Peyer's patch (tissue), 4 donors: ENCODE data around the gene SELENOP. TPM values are rescaled to one million over a fixed set of nuclear protein-coding genes. Genes with fewer than 3 reads are reported as not detected.

Experiments
- DNase-seq, 3 donors: peaks; one replicate each; pipeline ENCODE4 v3.0.0-alpha.2; 2017 to 2019
- H3K27ac ChIP-seq, 4 donors: fragments of 200-600 bp; sonication (generic); one replicate each; pipeline ENCODE4 v1.5.1; 2016 to 2019
- H3K27me3 ChIP-seq, 2 donors: fragments of 200-600 bp; sonication (generic); one replicate each; pipeline ENCODE4 v1.5.1; 2019
- H3K36me3 ChIP-seq, 3 donors: fragments of 200-600 bp; sonication (generic); one replicate each; pipeline ENCODE4 v1.5.1; 2016 to 2019
- H3K4me1 ChIP-seq, 4 donors: fragments of 200-600 bp; sonication (generic); one replicate each; pipeline ENCODE4 v1.5.1; 2016 to 2019
- H3K4me3 ChIP-seq, 4 donors: fragments of 200-600 bp; sonication (generic); 1 replicate in 3 of 4; 2 replicates in 1 of 4; pipeline ENCODE4 v1.5.1; 2016 to 2019; ENCODE audit warnings: mild to moderate bottlenecking in 1 of 4
- H3K9me3 ChIP-seq, 4 donors: fragments of 200-600 bp; sonication (generic); one replicate each; pipeline ENCODE4 v1.5.1; 2016 to 2019; ENCODE audit warnings: mild to moderate bottlenecking in 1 of 4
- CTCF ChIP-seq, 6 experiments: fragments of 450-650 bp in 4 of 6; fragments of 200-600 bp in 2 of 6; sonication (generic) in 1 of 6; IDR thresholded peaks; one replicate each; pipeline ENCODE4 v1.5.1; 2017 to 2019; ENCODE audit warnings: antibody characterized with exemption in 6 of 6, mild to moderate bottlenecking in 3 of 6, moderate library complexity in 1 of 6
- POLR2A ChIP-seq, 2 donors: fragments of 450-650 bp; IDR thresholded peaks; one replicate each; pipeline ENCODE4 v1.5.1; 2017; ENCODE audit warnings: antibody characterized with exemption in 2 of 2, mild to moderate bottlenecking in 2 of 2, moderate library complexity in 2 of 2
- total RNA-seq, 4 donors: library from RNA; depleted of rRNA; stranded (reverse); fragments of >200 nt; gene quantifications; one replicate each; pipeline ENCODE4 v1.1.0, GENCODE V29; 2016

Gene SELENOP
- total RNA-seq, 4 donors from 2014 or later = 404 to 5,297 (median 1,595) TPM

DNA sequence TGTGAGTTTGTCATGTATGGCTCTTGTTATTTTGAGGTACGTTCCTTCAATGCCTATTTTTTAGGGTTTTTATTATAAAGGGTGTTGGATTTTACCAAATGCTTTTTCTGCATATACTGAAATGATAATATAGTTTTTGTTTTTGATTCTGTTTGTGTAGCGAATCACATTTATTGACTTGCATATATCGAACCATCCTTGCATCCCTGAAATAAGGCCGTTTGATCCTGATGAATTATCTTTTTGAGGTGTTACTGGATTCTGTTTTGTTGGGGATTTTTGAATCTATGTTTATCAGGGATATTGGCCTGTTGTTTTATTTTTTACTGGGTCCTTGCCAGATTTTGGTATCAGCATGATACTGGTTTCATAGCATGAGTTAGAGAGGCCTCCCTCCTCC, 25.9 kb downstream of the SELENOP start:
- H3K27me3 ChIP-seq = no peaks in the 10 kb centered on the region
- DNase-seq = no peak
- no peak overlapping the region for H3K4me3 ChIP-seq
- H3K36me3 ChIP-seq = no peaks in the 10 kb centered on the region
- H3K27ac ChIP-seq = no peak overlapping the region
- no peaks in the 10 kb centered on the region for H3K4me1 ChIP-seq
- H3K9me3 ChIP-seq = peaks cover 0 to 8% (median 0%) of the 10 kb centered on the region in 4 donors
- no peak for TF ChIP-seq CTCF (IDR thresholded peaks at IDR 0.05)
- TF ChIP-seq POLR2A (IDR thresholded peaks at IDR 0.05) = no peak

DNA sequence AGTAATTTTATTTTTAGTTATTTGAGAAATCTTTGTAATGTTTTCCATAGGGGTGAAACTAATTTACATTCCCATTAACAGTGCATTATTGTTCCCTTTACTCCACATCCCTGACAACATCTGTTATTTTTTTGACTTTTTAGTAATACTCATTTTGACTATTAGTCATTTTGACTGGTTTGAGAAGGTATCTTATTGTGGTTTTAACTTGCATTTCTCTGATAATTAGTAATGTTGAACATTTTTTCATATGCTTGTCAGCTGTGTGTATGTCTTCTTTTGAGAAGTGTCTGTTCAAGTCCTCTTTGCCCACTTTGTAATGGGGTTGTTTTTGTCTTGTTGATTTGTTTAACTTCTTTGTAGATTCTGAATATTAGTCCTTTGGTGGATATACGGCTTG, 27.6 kb downstream of the SELENOP start:
- no peaks in the 10 kb centered on the region for H3K4me1 ChIP-seq
- no peak overlapping the region for H3K4me3 ChIP-seq
- peaks cover 0 to 8% (median 0%) of the 10 kb centered on the region in 4 donors for H3K9me3 ChIP-seq
- no peaks in the 10 kb centered on the region for H3K36me3 ChIP-seq
- no peaks in the 10 kb centered on the region for H3K27me3 ChIP-seq
- no peak overlapping the region for H3K27ac ChIP-seq
- TF ChIP-seq POLR2A (IDR thresholded peaks at IDR 0.05) (no peak), CTCF (IDR thresholded peaks at IDR 0.05) (no peak)
- no peak for DNase-seq

DNA sequence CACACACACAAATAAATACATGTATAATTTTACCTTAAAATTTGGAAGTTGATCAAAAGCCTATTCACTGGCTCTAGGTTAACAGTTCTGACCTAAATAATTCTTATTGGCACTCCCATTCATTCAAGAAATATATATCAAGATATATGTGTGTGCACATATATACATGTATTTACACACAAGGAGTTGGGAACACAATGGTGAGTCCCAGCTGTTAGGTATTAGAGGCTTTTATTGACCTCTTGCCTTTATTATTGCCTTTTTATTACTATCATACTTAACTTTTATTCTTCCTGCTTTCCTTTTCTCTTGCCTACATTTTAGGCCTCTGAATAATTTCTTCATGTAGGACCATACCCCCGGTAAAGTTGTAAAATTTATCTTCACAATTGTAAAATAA, 30.1 kb downstream of the SELENOP start:
- Histone ChIP-seq H3K4me3 (no peak overlapping the region), H3K27me3 (no peaks in the 10 kb centered on the region), H3K4me1 (no peaks in the 10 kb centered on the region), H3K36me3 (no peaks in the 10 kb centered on the region), H3K9me3 (peaks cover 0 to 3% (median 0%) of the 10 kb centered on the region in 4 donors), H3K27ac (no peak overlapping the region)
- no peak for TF ChIP-seq CTCF (IDR thresholded peaks at IDR 0.05)
- no peak for TF ChIP-seq POLR2A (IDR thresholded peaks at IDR 0.05)
- DNase-seq = no peak

DNA sequence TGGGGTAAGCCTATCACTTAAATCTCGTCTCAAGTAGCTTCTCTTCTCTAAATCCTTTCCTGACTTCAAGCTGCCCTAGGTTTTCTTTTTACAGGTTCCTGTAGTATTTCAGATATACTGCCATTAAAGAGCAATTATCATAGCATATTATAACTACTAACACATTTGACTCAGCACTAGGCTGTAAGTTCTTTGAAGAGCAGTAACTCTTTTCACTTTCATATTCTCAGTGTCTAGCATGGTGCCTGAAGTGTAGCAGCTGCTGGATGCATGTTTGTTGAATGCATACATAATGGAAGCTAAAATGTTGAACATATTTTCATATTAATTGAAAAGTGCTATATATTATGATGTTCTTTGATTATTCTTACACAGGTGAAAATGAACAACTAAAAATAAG, 32.6 kb downstream of the SELENOP start:
- TF ChIP-seq CTCF (IDR thresholded peaks at IDR 0.05) (no peak), POLR2A (IDR thresholded peaks at IDR 0.05) (no peak)
- H3K27ac ChIP-seq = no peak overlapping the region
- no peaks in the 10 kb centered on the region for H3K9me3 ChIP-seq
- no peaks in the 10 kb centered on the region for H3K4me1 ChIP-seq
- DNase-seq = no peak
- H3K4me3 ChIP-seq = no peak overlapping the region
- no peaks in the 10 kb centered on the region for H3K27me3 ChIP-seq
- H3K36me3 ChIP-seq = no peaks in the 10 kb centered on the region

DNA sequence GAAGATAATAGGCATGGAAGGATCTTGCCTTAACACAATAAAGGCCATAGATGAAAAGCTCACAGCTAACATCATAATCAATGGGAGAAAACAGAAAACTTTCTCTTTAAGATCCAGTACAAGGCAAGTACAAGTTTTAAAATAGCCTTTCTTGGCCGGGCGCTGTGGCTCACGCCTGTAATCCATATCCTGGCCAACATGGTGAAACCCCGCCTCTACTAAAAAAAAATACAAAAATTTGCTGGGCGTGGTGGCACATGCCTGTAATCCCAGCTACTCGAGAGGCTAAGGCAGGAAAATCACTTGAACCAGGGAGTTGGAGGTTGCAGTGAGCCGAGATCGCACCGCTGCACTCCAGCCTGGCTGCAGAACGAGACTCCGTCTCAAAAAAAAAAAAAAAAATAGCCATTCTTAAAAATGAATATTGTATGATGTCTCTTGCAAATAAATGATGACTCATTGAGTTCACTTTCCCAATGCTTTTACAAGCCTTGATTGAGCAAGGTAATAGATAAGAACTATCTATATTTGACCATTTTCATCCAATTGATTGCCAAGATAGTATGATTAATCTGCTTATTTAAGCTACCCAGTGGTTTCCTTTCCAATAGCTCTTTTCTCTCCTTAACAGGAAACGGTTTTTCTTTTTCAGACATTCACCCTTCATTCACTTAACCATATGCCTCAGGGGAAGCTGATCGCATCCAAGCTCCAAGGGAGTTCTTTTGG, 39.3 kb downstream of the SELENOP start:
- H3K27ac ChIP-seq = no peak overlapping the region
- H3K4me3 ChIP-seq = no peak overlapping the region
- H3K9me3 ChIP-seq = no peaks in the 10 kb centered on the region
- no peak for DNase-seq
- H3K4me1 ChIP-seq = no peaks in the 10 kb centered on the region
- no peak for TF ChIP-seq POLR2A (IDR thresholded peaks at IDR 0.05)
- no peak for TF ChIP-seq CTCF (IDR thresholded peaks at IDR 0.05)
- no peaks in the 10 kb centered on the region for H3K36me3 ChIP-seq
- H3K27me3 ChIP-seq = no peaks in the 10 kb centered on the region
